Left ventricle myocardium inferior (tissue), 1 donor: Measurements from ENCODE around the gene PYGB. TPM values are rescaled to one million over a fixed set of nuclear protein-coding genes. Genes with fewer than 3 reads are reported as not detected.

ENCODE experiments used
- DNase-seq: peaks from one replicate; pipeline ENCODE4 v3.0.0-alpha.2; 2020
- H3K27ac ChIP-seq: fragments of 200-600 bp; replicated peaks from 2 replicates; pipeline ENCODE4 v1.8.0; 2021
- H3K27me3 ChIP-seq: fragments of 200-600 bp; 2 replicates; pipeline ENCODE4 v1.8.0; 2021; ENCODE audit warnings: low read depth
- H3K36me3 ChIP-seq: fragments of 200-600 bp; 2 replicates; pipeline ENCODE4 v1.8.0; 2021
- H3K4me1 ChIP-seq: fragments of 200-600 bp; 2 replicates; pipeline ENCODE4 v1.8.0; 2021
- H3K4me3 ChIP-seq: fragments of 200-600 bp; 2 replicates; pipeline ENCODE4 v1.8.0; 2021; ENCODE audit warnings: mild to moderate bottlenecking, moderate library complexity
- H3K9me3 ChIP-seq: fragments of 200-600 bp; replicated peaks from 2 replicates; pipeline ENCODE4 v1.8.0; 2021
- intact Hi-C: fragments of 100-400 bp; cut with micrococcal nuclease; formaldehyde crosslinking; loops from one replicate; pipeline ENCODE4 v1.11.0; 2022
- total RNA-seq: library from RNA; stranded (reverse); fragmentation: NEBNext Ultra II Directional; extraction: Animal tissue kit (Norgen Biotek cat#: 25700); gene quantifications from one replicate; pipeline ENCODE4 v1.2.1, GENCODE V29; 2021
- TF ChIP-seq, protein P1 (sequence below): fragments of 200-600 bp; IDR thresholded peaks from 2 replicates; pipeline ENCODE4 v1.8.0; 2021; ENCODE audit warnings: antibody characterized with exemption, mild to moderate bottlenecking, borderline replicate concordance
- donor health status: DM: no; HTN: yes; CAD: no; lungs with severe emphysema.

Gene PYGB
- total RNA-seq, 1 donor from 2014 or later, result 218 TPM

DNA sequence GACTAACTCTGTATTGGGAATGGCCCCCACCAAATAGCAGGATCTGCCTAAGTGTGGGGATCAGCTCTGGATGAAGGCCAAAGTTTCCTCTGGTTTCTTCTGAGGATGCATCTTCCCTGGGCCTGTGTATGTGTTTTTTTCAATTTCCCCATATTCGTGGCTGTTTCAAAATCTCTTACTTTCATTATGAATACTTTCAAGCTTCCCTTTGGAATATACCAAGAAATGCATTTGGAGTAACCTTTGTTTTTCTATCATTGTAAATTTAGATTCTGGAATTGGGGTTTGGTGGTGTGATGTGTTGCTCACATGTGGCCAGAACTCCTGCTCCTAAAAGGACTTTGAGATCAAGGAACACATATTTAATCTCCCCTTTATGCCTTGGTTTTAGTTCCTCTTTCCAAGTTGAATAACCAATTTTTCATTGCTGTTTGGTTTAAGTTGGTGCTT is 44.0 kb upstream of the PYGB start:
- TF ChIP-seq, protein P1, sequence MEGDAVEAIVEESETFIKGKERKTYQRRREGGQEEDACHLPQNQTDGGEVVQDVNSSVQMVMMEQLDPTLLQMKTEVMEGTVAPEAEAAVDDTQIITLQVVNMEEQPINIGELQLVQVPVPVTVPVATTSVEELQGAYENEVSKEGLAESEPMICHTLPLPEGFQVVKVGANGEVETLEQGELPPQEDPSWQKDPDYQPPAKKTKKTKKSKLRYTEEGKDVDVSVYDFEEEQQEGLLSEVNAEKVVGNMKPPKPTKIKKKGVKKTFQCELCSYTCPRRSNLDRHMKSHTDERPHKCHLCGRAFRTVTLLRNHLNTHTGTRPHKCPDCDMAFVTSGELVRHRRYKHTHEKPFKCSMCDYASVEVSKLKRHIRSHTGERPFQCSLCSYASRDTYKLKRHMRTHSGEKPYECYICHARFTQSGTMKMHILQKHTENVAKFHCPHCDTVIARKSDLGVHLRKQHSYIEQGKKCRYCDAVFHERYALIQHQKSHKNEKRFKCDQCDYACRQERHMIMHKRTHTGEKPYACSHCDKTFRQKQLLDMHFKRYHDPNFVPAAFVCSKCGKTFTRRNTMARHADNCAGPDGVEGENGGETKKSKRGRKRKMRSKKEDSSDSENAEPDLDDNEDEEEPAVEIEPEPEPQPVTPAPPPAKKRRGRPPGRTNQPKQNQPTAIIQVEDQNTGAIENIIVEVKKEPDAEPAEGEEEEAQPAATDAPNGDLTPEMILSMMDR, result no peak

DNA sequence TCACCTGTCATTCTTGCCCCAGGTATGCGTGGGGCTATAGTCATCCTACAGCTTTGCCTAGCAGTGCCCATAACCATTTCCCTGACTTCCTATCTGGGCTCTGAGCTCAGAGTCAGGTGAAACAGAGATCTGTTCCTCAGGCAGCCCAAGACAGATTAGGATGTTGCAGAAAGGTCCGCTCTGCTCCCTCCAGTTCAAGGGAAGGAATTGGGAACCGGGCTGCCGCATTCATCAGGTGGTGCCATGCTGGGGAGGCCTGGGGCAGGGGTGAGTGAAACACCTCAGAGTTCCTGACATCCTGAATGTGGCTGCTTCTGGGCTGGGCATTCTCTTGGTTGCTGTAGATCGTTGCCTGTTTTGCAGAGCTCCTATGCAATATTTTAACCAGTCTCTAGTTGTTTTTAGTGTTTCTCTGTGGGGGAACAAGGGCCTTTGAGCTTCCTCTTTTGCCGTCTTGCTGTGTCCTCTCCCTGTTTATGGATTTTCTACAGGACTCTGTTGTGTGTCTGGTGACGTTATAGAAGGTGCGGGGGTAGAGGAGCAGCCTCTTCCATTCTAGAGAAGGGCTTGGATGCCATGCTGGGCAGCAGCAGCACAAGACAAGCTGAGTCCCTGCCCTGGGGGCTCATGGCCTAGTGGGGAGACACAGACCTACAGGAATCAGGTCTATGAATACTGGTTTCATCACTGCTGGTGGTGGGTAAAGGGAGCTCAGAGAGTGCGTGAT is 43.2 kb upstream of the PYGB start:
- H3K36me3 ChIP-seq, result peaks cover 7% of the 10 kb centered on the region
- DNase-seq, result no peak
- H3K9me3 ChIP-seq, result peaks cover 3% of the 10 kb centered on the region
- H3K4me3 ChIP-seq, result no peak overlapping the region
- intact Hi-C loops, result no loop called here
- TF ChIP-seq, protein P1, result no peak
- peak overlapping the region; percentile 77 for H3K27ac ChIP-seq
- peaks cover 82% of the 10 kb centered on the region for H3K4me1 ChIP-seq
- H3K27me3 ChIP-seq, result no peaks in the 10 kb centered on the region

More for the DNA sequence above, 44.0 kb upstream of the PYGB start:
- peaks cover 3% of the 10 kb centered on the region for H3K9me3 ChIP-seq
- H3K36me3 ChIP-seq, result peaks cover 6% of the 10 kb centered on the region
- no peaks in the 10 kb centered on the region for H3K27me3 ChIP-seq
- no peak for DNase-seq
- H3K4me1 ChIP-seq, result peaks cover 90% of the 10 kb centered on the region
- peak overlapping the region; percentile 77 for H3K27ac ChIP-seq
- intact Hi-C loops, result no loop called here
- no peak overlapping the region for H3K4me3 ChIP-seq

DNA sequence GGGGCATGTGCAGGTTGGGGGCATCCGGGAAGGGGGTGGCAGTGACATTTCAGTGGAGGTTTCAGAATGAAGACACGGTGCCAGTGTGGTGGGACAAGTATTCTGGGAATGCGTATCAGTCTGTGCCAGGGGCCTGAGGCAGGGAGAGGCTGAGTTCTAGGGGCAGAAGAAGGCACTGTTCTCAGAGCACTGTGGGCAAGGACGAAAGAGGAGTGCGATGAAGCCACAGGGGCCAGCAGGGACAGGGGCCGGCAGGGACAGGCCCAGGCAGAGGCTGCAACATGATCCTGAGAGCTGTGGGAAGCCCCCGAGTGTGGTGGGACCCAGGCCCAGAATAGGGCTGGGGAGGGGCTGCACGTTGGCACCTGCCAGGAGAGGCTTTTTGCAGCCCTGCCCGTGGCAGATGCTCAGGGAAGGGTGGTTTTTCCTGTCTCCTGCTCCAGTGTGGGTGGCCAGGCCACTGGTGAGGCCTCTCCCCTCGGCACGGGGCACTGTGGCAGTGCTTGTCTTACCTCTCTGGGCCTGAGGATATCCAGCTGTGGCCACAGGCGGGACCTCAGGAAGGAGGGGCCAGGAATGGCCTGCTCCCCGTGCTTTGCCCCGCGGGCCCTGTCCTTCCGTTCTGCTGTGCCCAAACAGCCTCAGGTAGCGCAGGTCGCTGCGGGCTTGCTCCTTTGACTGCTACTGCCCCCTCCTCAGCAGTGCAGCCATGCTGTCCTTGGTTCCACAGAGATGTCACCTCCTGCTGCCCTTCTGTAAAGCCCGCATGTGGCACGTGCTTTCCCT is 42.4 kb upstream of the PYGB start:
- intact Hi-C loops, result no loop called here
- Histone ChIP-seq H3K27ac (peak overlapping the region; percentile 77), H3K27me3 (no peaks in the 10 kb centered on the region), H3K9me3 (peaks cover 3% of the 10 kb centered on the region), H3K4me3 (no peak overlapping the region), H3K4me1 (peaks cover 74% of the 10 kb centered on the region), H3K36me3 (peaks cover 15% of the 10 kb centered on the region)
- TF ChIP-seq, protein P1, result no peak
- DNase-seq, result no peak

DNA sequence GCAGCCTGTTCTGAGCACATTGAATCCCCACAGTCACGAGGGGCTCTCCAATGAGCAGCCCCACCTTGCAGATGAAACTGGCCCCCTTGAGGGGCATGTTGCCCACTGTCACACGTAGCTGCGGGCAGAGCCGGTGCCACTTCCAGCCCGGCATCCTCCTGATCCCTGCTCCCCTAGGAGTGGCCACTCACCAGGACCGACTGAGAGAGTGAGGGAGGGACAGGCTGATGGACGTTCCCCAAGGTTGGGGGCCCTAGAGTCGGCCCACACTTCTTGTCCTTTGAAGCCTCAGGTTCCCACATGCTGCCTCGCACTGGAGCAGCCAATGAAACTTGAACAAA is 41.9 kb upstream of the PYGB start:
- Histone ChIP-seq H3K36me3 (peaks cover 20% of the 10 kb centered on the region), H3K27me3 (no peaks in the 10 kb centered on the region), H3K4me3 (no peak overlapping the region), H3K4me1 (peaks cover 69% of the 10 kb centered on the region), H3K9me3 (peaks cover 3% of the 10 kb centered on the region), H3K27ac (peak overlapping the region; percentile 77)
- DNase-seq, result no peak
- intact Hi-C loops, result no loop called here
- TF ChIP-seq, protein P1, result no peak

DNA sequence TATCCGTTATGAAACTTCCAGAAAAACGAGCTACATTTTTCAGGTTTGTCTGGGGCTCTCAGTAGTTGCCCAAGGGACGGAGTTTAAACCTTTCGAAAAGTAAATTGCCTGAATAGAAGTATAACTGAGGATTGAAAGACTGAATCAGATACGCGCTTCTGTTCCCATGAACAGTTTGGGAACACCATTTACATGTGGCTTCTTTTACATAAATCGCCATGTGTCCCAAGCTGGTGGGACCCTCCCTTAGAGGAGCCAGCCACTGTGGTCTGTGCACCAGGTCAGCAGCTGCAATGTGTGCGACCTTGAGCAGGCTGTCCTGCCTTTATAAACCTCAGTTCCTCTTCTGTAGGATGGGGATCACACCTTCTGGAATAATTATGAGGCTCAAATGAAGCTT is 41.3 kb upstream of the PYGB start:
- H3K36me3 ChIP-seq, result peaks cover 26% of the 10 kb centered on the region
- peak overlapping the region; percentile 77 for H3K27ac ChIP-seq
- TF ChIP-seq, protein P1, result no peak
- H3K9me3 ChIP-seq, result peaks cover 3% of the 10 kb centered on the region
- no peak for DNase-seq
- H3K4me3 ChIP-seq, result no peak overlapping the region
- no peaks in the 10 kb centered on the region for H3K27me3 ChIP-seq
- H3K4me1 ChIP-seq, result peaks cover 64% of the 10 kb centered on the region
- intact Hi-C loops, result no loop called here
